Endothelial cell (in vitro differentiated cells): Measurements from ENCODE around the gene POLE. TPM values are rescaled to one million over a fixed set of nuclear protein-coding genes. Genes with fewer than 3 reads are reported as not detected.

Experiments used
- DNase-seq: peaks from one replicate; pipeline ENCODE4 v3.0.0; 2021; ENCODE audit warnings: low spot score
- H3K27ac Mint-ChIP-seq: one replicate; pipeline ENCODE4 v1.8.0; 2021; ENCODE audit warnings: mixed read lengths, inconsistent platforms; ENCODE audit not compliant: unreplicated experiment
- H3K27me3 Mint-ChIP-seq: one replicate; pipeline ENCODE4 v1.8.0; 2021; ENCODE audit warnings: mild to moderate bottlenecking, moderate library complexity, mixed read lengths, inconsistent platforms; ENCODE audit not compliant: unreplicated experiment
- H3K36me3 Mint-ChIP-seq: one replicate; pipeline ENCODE4 v1.8.0; 2021; ENCODE audit warnings: mild to moderate bottlenecking, low read depth, mixed read lengths, inconsistent platforms; ENCODE audit not compliant: unreplicated experiment
- H3K4me1 Mint-ChIP-seq: one replicate; pipeline ENCODE4 v1.8.0; 2021; ENCODE audit warnings: mild to moderate bottlenecking, mixed read lengths, inconsistent platforms; ENCODE audit not compliant: unreplicated experiment
- H3K4me3 Mint-ChIP-seq: one replicate; pipeline ENCODE4 v1.8.0; 2021; ENCODE audit warnings: mild to moderate bottlenecking, mixed read lengths, inconsistent platforms; ENCODE audit not compliant: unreplicated experiment
- H3K9me3 Mint-ChIP-seq: one replicate; pipeline ENCODE4 v1.8.0; 2021; ENCODE audit warnings: mixed read lengths, inconsistent platforms; ENCODE audit not compliant: unreplicated experiment
- total RNA-seq: library from RNA; stranded (reverse); fragmentation: NEBNext Ultra II Directional; extraction: Animal tissue kit (Norgen Biotek cat#: 25700); gene quantifications from one replicate; pipeline ENCODE4 v1.2.1, GENCODE V29; 2021; ENCODE audit not compliant: unreplicated experiment
- TF ChIP-seq, protein P1 (sequence below): fragments of 200-600 bp; sonication (generic); IDR thresholded peaks from one replicate; pipeline ENCODE4 v1.5.0; 2021; ENCODE audit warnings: antibody characterized with exemption; ENCODE audit not compliant: unreplicated experiment

The POLE gene
- total RNA-seq, 1 donor from 2014 or later = 137 TPM

DNA sequence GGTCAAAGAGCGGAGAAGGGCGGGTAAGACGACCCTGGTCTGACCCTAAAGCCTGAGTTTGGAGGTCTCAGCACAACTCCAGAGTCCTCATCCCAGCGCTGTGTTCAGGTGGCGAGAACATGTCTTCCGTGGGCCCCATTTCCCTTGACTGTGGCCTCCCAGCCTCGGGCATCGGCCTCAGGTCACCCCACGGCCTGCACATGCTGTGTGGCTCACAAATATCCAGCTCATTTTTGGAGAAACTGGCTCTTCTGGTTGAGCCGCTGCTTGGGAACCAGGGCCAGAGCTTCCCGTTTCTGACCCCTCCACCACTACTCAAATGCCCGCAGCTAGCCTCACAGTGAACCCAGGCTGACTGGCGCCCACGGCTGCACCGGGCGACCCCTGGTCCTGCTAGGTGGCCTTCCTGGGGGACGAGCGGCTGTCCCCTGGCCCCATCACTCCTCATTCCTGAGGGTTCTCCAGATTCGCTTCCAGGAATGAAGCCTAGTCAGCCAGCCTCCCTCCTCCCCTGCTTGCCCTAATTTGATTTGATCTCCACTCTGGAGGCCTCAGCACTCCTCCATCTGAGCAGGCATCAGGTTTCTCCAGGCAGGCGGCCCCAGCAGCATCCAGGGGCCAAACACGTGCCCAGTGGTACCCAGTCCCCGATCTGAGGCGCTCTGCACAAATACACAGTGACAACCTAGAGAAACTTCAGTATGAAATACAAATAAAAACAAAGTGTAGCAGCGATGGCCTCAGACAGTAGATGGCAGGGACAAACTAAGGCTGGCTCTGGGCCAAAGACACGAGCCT is 63.9 kb downstream of the POLE start:
- Mint-ChIP-seq H3K27me3 (peaks cover 15% of the 10 kb centered on the region), H3K27ac (no peak overlapping the region), H3K4me1 (no peaks in the 10 kb centered on the region), H3K4me3 (peak overlapping the region; percentile 74), H3K9me3 (no peaks in the 10 kb centered on the region), H3K36me3 (peaks cover 22% of the 10 kb centered on the region)
- TF ChIP-seq, protein P1, sequence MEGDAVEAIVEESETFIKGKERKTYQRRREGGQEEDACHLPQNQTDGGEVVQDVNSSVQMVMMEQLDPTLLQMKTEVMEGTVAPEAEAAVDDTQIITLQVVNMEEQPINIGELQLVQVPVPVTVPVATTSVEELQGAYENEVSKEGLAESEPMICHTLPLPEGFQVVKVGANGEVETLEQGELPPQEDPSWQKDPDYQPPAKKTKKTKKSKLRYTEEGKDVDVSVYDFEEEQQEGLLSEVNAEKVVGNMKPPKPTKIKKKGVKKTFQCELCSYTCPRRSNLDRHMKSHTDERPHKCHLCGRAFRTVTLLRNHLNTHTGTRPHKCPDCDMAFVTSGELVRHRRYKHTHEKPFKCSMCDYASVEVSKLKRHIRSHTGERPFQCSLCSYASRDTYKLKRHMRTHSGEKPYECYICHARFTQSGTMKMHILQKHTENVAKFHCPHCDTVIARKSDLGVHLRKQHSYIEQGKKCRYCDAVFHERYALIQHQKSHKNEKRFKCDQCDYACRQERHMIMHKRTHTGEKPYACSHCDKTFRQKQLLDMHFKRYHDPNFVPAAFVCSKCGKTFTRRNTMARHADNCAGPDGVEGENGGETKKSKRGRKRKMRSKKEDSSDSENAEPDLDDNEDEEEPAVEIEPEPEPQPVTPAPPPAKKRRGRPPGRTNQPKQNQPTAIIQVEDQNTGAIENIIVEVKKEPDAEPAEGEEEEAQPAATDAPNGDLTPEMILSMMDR = no peak
- DNase-seq = no peak

DNA sequence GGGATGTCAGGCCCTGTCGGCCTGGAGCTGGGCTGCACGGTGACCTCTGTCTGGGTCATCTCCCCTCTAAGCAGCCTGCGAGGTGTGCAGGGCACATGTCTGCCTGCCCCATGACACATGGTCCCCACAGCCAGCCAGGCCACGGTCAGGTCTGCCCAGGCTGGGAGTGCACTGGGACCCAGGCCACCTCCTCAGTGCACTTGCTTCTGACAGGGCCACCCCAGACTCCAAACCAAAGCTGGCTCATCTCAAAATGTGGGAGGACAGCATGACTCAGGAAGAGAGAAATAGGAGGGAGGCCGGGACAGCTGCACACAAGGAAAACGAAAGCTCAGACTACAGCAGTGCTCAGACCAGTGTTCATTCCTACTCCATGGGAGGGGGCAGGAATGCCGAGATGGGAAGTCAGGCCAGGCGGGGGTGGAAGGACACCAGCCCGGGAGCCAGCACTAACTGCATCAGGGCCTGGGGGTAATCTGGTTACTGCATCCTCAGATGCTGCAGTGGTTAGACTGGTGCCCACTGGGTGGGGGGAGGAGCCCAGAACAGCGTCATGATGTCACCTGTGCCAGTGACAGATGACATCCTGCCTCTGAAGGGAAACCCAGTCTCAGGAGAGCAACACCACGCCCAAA is 64.6 kb downstream of the POLE start:
- H3K4me1 Mint-ChIP-seq = peaks cover 6% of the 10 kb centered on the region
- TF ChIP-seq, protein P1 = no peak

DNA sequence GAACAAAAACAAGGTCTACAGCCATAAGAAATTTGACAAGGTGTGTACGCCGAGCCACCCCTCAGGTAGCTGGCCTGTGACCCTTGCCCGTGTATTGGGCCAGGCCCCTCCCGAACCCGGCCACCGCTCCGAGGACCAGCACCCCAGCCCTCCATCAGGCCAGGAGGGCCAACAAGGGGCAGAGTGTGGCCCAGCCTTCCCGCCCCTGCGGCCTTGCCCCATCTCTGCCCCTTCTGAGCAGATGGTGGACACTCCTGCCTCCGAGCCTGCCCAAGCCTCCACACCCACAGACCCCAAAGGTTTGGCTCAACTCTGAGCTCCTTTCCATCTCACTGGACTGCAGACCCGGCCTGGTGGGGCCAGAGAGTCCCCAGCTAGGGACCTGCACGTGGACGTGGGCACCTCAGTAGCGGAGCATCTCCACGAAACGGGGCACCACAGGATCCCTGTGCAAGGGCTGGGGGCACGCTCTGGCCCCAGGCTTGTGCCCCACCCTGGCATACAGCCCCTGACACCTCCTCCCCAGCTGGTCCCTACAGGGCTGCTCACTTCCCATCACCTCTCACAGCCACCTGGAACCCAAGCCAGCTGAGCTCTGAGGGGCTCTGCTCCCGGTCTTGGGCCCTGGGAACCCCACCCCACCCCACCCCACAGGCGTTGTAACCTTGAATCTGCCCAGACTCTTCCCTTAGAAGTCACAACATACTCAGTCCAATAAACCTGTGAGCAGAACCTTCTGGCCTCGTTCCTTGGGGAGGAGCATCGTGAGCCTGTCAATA is 65.3 kb downstream of the POLE start:
- H3K4me1 Mint-ChIP-seq = peaks cover 6% of the 10 kb centered on the region

More for the DNA sequence above, 64.6 kb downstream of the POLE start:
- H3K9me3 Mint-ChIP-seq = no peaks in the 10 kb centered on the region
- H3K27me3 Mint-ChIP-seq = peaks cover 22% of the 10 kb centered on the region
- peak overlapping the region; percentile 74 for H3K4me3 Mint-ChIP-seq
- no peak overlapping the region for H3K27ac Mint-ChIP-seq
- peaks cover 27% of the 10 kb centered on the region for H3K36me3 Mint-ChIP-seq
- no peak for DNase-seq

DNA sequence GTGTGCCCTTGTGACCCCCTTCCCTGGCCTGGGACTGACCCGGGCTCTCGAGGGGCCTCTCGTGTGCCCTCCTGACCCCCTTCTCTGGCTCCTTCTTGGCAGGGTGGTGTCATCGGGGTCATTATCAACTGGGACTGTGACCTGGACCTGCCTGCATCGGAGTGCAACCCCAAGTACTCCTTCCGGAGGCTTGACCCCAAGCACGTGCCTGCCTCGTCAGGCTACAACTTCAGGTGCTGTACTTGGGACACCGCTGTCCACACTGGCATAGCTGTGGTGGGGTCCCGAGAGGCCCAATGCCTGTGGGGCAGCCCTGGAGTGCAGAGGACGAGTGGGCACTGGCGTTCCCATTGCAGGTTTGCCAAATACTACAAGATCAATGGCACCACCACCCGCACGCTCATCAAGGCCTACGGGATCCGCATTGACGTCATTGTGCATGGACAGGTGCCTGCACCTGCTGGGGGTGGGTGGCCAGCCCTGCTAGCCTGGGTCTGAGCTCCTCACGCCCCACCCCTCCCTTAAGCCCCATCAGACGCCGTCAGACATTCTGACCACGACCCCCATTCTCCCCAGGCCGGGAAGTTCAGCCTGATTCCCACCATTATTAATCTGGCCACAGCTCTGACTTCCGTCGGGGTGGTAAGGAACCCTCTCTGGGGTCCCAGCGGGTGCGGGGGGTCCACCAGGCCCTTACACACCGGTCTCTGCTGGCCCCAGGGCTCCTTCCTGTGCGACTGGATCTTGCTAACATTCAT is 66.1 kb downstream of the POLE start:
- no peak for DNase-seq
- no peak overlapping the region for H3K4me3 Mint-ChIP-seq
- TF ChIP-seq, protein P1 = no peak
- no peaks in the 10 kb centered on the region for H3K9me3 Mint-ChIP-seq
- H3K36me3 Mint-ChIP-seq = peaks cover 22% of the 10 kb centered on the region
- no peak overlapping the region for H3K27ac Mint-ChIP-seq
- H3K27me3 Mint-ChIP-seq = peaks cover 27% of the 10 kb centered on the region
- peaks cover 6% of the 10 kb centered on the region for H3K4me1 Mint-ChIP-seq

More for the DNA sequence above, 65.3 kb downstream of the POLE start:
- Mint-ChIP-seq H3K36me3 (peaks cover 27% of the 10 kb centered on the region), H3K9me3 (no peaks in the 10 kb centered on the region), H3K27ac (no peak overlapping the region), H3K4me3 (no peak overlapping the region), H3K27me3 (peaks cover 25% of the 10 kb centered on the region)
- DNase-seq = no peak
- TF ChIP-seq, protein P1 = no peak
